Activated CD4-positive, alpha-beta T cell treated with anti-CD3 and anti-CD28 coated beads, Interleukin-2, amount 10 ng/mL, durations not matched to agents 24 days and 14 days (primary cell): ENCODE data around the gene MRPL20. TPM values are rescaled to one million over a fixed set of nuclear protein-coding genes. Genes with fewer than 3 reads are reported as not detected.
"Not testable (repeated sequence)": the region's sequence is repeated elsewhere in the genome, so short reads cannot be mapped to it uniquely, and the experiment has no call there.

Source experiments
- DNase-seq: peaks from one replicate; pipeline ENCODE4 v3.0.0; 2022
- H3K27ac Mint-ChIP-seq: one replicate; pipeline ENCODE4 v1.8.0; 2022; ENCODE audit warnings: mild to moderate bottlenecking, mixed read lengths
- H3K27me3 Mint-ChIP-seq: one replicate; pipeline ENCODE4 v1.8.0; 2022; ENCODE audit warnings: mixed read lengths
- H3K36me3 Mint-ChIP-seq: one replicate; pipeline ENCODE4 v1.8.0; 2022; ENCODE audit warnings: low read depth, mild to moderate bottlenecking, mixed read lengths
- H3K4me1 Mint-ChIP-seq: one replicate; pipeline ENCODE4 v1.8.0; 2021; ENCODE audit warnings: mixed read lengths
- H3K4me3 Mint-ChIP-seq: one replicate; pipeline ENCODE4 v1.8.0; 2022; ENCODE audit warnings: mild to moderate bottlenecking, moderate library complexity, mixed read lengths
- H3K9me3 Mint-ChIP-seq: one replicate; pipeline ENCODE4 v1.8.0; 2021; ENCODE audit warnings: mixed read lengths
- intact Hi-C: fragments of 100-400 bp; cut with micrococcal nuclease; formaldehyde crosslinking; loops from one replicate; pipeline ENCODE4 v1.15.1; 2023
- total RNA-seq: library from RNA; stranded (reverse); gene quantifications from 2 replicates; pipeline ENCODE4 v1.2.3, GENCODE V29; 2022

The MRPL20 gene
- total RNA-seq, 1 donor from 2014 or later: 194 TPM

DNA sequence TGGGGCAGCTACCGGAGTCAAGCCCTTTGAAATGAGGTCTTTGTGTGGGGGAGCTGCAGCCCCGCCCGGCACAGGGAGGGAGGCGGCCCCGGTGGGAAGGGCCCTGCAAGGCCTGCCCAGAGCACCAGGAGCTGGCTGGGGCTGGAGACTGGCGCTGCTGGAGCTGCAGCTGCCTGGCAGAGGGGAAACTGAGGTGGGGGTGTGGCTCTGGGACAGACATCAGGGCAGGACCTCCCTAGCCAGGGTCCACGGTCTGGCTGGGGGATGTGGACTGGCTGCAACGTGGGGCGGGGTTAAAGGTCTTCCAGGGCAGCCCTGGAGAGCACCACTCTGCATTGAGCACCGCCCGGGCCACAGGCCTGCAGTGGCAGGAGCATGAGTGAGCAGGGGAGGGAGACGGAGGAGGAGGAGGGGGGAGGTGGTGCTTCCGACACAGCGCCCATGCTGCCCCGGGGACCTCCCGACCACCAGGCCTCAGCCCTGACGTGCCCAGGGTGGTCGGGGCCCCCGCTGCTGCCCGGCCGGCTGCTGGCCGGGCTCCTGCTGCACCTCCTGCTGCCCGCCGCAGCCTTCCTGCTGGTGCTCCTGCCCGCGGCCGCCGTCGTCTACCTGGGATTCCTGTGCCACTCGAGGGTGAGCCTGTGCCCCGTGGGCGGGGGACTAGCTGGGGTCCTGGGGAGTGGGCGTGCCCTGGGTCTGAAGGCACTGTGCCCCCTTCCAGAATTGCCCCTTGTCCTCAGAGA lies 18.8 kb upstream of the MRPL20 start:
- H3K27me3 Mint-ChIP-seq: peaks cover 27% of the 10 kb centered on the region
- no peak for DNase-seq
- H3K4me3 Mint-ChIP-seq: peak overlapping the region; percentile 50
- H3K36me3 Mint-ChIP-seq: no peaks in the 10 kb centered on the region
- no peak overlapping the region for H3K27ac Mint-ChIP-seq
- intact Hi-C loops: no loop called here
- H3K9me3 Mint-ChIP-seq: no peaks in the 10 kb centered on the region
- H3K4me1 Mint-ChIP-seq: peaks cover 5% of the 10 kb centered on the region

DNA sequence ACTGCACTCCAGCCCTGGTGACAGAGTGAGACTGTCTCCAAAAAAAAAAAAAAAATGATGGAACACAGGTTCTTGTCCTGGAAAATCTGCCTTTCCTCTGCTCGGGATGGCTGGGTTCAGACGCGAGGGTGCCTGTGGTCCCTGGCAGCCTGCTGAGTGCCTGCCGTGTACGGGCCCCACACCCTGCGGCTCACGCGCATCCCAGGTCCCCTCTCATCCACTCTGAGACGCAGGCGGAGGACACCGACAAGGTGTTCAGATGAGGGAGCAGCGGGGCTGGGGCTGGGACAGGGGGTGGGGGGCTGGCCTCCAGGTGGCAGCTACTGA lies 18.3 kb upstream of the MRPL20 start:
- no peaks in the 10 kb centered on the region for H3K36me3 Mint-ChIP-seq
- no peak overlapping the region for H3K27ac Mint-ChIP-seq
- DNase-seq: no peak
- no peaks in the 10 kb centered on the region for H3K9me3 Mint-ChIP-seq
- H3K4me3 Mint-ChIP-seq: no peak overlapping the region
- H3K27me3 Mint-ChIP-seq: peaks cover 30% of the 10 kb centered on the region
- intact Hi-C loops: no loop called here
- H3K4me1 Mint-ChIP-seq: peaks cover 5% of the 10 kb centered on the region

DNA sequence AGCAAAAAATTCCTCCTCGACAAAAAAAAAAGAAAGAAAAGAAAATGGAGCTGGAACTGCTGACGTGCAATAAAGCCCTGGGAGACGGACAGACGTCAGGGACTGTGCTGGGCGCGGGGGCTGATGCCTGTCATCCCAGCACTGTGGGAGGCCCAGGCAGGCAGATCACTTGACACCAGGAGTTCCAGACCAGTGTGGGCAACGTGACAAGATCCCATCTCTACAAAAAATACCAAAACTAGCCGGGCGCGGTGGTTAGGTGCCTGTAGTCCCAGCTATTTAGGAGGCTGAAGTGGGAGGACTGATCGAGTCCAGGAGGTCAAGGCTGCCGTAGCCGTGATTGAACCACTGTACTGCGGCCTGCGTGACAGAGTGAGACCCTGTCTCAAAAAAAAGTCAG lies 17.6 kb upstream of the MRPL20 start:
- DNase-seq: no peak
- Mint-ChIP-seq H3K36me3 (no peaks in the 10 kb centered on the region), H3K27ac (peak overlapping the region; percentile 14), H3K4me3 (no peak overlapping the region), H3K27me3 (peaks cover 26% of the 10 kb centered on the region), H3K9me3 (no peaks in the 10 kb centered on the region), H3K4me1 (peaks cover 5% of the 10 kb centered on the region)
- intact Hi-C loops: no loop called here

DNA sequence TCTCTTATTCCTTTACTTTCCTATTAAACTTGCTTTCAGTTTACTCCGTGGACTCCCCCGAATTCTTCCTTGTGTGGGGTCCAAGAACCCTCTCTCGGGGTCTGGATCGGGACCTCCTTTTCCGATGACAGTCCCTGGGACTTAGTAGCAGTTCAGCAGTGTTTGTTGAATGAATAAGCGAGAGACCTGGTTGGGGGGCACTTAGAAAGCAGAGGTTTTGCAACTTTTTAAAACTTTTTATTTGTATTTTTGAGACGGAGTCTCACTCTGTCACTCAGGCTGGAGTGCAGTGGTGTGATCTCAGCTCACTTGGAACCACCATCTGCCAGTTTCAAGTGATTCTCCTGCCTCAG lies 16.1 kb upstream of the MRPL20 start:
- intact Hi-C loops: no loop called here
- H3K27me3 Mint-ChIP-seq: peaks cover 19% of the 10 kb centered on the region
- H3K4me1 Mint-ChIP-seq: peaks cover 5% of the 10 kb centered on the region
- no peak overlapping the region for H3K27ac Mint-ChIP-seq
- H3K9me3 Mint-ChIP-seq: no peaks in the 10 kb centered on the region
- no peak for DNase-seq
- no peaks in the 10 kb centered on the region for H3K36me3 Mint-ChIP-seq
- H3K4me3 Mint-ChIP-seq: no peak overlapping the region

DNA sequence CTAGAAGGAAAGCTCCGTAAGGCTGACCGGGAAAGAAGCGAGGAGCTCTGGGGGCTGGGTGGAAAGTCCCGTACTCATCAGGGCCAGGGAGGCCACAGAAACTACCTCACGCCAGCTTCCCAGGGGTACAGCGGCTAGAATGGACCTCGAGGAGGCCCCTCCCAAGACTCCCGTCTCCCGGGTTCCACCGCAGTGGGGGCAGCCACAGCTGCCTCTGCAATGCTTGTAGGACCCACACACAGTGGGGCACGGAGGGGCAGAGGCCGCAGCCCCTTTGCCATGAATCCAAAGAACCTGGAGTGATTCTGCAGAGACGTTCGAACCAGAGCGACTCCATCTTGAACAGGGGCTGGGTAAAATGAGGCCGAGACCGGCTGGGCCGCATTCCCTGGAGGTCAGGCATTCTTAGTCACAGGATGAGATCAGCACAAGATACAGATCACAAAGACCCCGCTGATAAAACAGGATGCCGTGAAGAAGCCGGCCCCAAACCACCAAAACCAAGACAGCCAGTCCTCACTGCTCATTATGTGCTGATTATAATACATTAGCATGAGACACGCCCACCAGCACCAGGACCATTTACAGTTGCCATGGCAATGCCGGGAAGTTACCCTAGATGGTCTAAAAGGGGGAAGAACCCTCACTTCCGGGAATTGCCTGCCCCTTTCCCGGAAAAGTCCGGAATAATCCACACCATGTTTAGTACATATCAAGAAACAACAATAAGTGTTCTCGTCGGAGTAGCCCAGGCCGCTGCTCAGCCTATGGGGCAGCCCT lies 15.6 kb upstream of the MRPL20 start:
- intact Hi-C loops: no loop called here
- peaks cover 20% of the 10 kb centered on the region for H3K27me3 Mint-ChIP-seq
- H3K27ac Mint-ChIP-seq: no peak overlapping the region
- no peaks in the 10 kb centered on the region for H3K9me3 Mint-ChIP-seq
- peaks cover 8% of the 10 kb centered on the region for H3K4me1 Mint-ChIP-seq
- H3K36me3 Mint-ChIP-seq: no peaks in the 10 kb centered on the region
- H3K4me3 Mint-ChIP-seq: no peak overlapping the region
- no peak for DNase-seq

DNA sequence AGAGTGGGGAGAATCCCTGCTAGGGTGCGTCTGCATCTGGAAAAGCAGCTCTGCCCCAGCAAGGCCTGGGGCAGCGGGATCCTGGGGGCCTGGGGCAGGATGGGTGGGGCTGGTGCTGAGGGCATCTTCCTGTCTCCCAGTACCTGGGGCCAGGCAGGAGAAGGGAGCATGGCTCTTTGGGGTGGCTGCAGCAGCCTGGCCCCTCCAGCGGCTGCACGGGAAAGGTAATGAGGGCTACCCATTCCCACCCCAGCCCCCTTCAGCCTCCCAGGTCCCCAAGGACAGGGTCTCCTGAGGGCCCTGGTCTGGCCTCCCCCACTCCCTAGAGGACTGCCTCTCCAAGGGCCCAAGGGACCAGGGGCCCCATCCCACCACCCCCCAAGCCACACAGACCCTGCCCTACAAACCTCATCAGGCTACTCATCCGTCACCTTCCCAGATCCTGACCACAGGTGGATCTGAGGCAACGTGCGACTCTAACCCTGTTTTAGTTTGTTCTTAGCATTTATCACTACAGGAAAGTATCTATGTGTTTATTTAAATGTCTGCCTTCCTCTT lies 14.9 kb upstream of the MRPL20 start:
- Mint-ChIP-seq H3K4me3 (no peak overlapping the region), H3K36me3 (no peaks in the 10 kb centered on the region), H3K4me1 (peaks cover 9% of the 10 kb centered on the region), H3K27ac (no peak overlapping the region), H3K9me3 (no peaks in the 10 kb centered on the region), H3K27me3 (peaks cover 21% of the 10 kb centered on the region)
- intact Hi-C loops: no loop called here
- DNase-seq: no peak

DNA sequence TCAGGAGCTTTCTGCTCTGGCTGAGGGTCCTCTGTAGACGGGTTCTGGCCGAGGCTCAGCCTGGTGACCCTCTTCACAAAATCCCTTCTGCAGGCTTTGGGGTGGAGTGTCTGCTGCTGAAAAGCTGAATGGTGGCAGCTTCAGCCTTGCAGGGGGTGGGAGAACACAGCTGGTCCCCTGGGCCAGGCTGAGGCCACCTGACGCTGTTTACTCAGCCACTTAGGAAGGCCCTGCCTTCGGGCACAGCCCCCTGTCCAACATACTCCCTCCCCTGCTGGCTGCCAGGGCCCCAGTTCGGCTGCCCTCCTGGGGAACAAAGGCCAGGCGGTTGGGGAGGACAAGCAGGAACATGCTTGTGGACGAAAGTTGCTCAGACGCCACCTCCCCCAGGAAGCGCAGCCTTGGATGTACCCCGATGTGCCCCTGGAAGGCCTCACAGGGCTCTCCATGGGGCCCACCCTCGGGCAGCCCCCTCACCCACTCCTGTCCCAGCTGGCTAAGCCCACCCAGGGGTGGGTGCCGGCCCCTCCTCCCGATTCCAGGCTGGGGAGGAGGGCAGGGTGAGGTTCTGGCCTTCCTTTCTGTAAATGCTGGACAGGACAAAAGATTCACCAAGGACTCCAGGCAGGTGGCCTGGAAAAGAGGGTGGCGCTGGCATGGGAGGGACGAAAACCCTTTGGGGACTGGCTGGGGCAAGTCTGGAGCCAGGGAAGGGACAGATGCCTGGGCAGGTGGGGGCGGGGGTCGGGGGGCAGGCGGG lies 14.2 kb upstream of the MRPL20 start, which contains the start of gene ANKRD65:
ANKRD65 (minus strand) TSS at position 130 of the 760 bp plus-strand sequence. CDS start 271 bp downstream, outside the sequence.
- intact Hi-C loops: no loop called here
- no peak for DNase-seq
- H3K9me3 Mint-ChIP-seq: no peaks in the 10 kb centered on the region
- H3K36me3 Mint-ChIP-seq: no peaks in the 10 kb centered on the region
- peaks cover 8% of the 10 kb centered on the region for H3K4me1 Mint-ChIP-seq
- H3K27ac Mint-ChIP-seq: no peak within 1 kb of the TSS
- no peak within 1 kb of the TSS for H3K4me3 Mint-ChIP-seq
- peaks cover 20% of the 10 kb centered on the region for H3K27me3 Mint-ChIP-seq

DNA sequence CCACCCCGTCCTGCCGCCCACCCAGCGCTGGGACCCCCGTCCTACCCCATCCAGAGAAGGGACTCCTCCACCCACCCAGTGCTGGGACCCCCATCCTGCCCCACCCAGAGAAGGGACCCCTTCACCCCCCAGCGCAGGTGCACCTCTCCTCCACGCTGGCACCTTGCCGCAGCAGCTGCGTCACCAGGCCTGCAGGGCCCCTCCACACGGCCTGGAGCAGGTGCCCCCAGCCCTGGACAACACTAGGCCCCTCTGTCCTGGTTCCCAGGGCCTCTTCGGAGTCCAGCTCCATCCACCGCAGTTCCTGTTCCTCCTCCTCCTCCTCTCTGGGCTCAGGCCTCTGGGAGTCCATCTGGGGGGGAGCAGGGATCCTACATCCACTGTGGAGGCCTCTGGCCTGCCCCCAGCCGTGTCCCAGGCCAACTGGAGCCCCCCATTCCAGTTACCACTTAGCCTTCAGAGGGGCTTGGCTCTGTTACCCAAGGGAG lies 13.6 kb upstream of the MRPL20 start:
- no peaks in the 10 kb centered on the region for H3K36me3 Mint-ChIP-seq
- H3K27me3 Mint-ChIP-seq: peaks cover 16% of the 10 kb centered on the region
- intact Hi-C loops: no loop called here
- H3K9me3 Mint-ChIP-seq: no peaks in the 10 kb centered on the region
- no peak overlapping the region for H3K27ac Mint-ChIP-seq
- peaks cover 7% of the 10 kb centered on the region for H3K4me1 Mint-ChIP-seq
- no peak overlapping the region for H3K4me3 Mint-ChIP-seq
- no peak for DNase-seq

DNA sequence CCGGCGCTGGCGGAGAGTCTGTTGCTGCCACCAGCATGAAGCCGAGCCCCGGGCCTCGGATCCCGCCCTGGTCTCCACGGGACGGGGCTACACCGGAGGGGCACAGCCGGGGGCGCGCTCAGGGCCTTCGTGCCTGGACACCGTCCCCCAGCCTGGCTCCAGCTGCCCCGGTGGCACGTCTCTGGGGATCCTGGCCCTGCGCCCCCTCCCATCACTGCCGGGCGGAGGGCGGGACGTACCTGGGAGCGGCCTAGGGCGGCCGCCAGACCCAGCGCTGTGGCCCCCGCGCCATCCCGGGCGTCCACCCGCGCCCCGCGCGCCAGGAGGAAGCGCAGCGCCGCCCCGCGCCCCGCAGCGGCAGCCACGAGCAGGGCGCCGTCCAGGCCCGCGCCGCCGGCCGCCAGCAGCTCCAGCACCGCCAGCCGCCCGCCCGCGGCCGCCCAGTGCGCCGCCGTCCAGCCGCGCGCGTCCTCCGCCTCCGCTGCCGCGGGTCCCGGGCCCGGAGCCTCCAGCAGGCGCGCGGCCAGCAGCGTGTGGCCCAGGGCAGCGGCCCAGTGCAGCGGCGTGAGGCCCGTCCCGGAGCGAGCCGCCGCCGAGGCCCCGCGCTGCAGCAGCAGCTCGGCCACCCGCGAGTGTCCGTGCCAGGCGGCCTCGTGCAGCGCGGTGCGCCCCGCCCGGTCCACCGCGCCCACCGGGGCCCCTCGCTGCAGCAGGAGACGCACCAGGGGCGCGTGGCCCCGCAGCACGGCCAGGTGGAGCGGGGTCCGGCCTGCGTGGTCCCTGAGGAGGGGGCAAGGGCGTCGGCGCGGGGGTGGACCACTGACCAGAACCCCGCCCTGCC lies 12.9 kb upstream of the MRPL20 start:
- peaks cover 7% of the 10 kb centered on the region for H3K4me1 Mint-ChIP-seq
- H3K4me3 Mint-ChIP-seq: no peak overlapping the region
- H3K27ac Mint-ChIP-seq: no peak overlapping the region
- DNase-seq: no peak
- no peaks in the 10 kb centered on the region for H3K36me3 Mint-ChIP-seq
- peaks cover 11% of the 10 kb centered on the region for H3K27me3 Mint-ChIP-seq
- H3K9me3 Mint-ChIP-seq: no peaks in the 10 kb centered on the region
- intact Hi-C loops: no loop called here

DNA sequence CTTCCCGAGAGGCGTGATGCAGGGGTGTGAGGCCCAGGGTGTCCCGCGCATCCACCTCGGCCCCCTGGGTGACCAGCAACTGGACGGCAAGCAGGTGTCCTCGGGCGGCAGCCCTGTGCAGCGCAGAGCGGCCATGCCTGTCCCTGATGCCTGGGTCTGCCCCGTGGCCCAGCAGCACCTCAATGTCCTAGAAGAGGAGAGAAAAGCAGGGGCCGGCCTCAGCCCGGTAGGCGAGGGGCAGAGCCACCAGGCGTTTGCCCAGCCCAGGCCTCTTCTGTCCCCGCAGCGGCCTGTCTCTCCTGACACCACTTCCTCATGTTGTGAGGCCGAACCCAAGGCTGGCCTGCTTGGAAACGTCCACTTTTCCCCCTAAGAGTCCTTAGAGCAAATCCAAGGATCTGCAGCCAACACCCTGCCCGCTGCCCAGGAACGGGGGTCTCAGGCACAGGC lies 12.3 kb upstream of the MRPL20 start:
- no peak for DNase-seq
- no peaks in the 10 kb centered on the region for H3K36me3 Mint-ChIP-seq
- no peak overlapping the region for H3K4me3 Mint-ChIP-seq
- H3K27me3 Mint-ChIP-seq: peaks cover 7% of the 10 kb centered on the region
- H3K4me1 Mint-ChIP-seq: peaks cover 7% of the 10 kb centered on the region
- no peaks in the 10 kb centered on the region for H3K9me3 Mint-ChIP-seq
- H3K27ac Mint-ChIP-seq: no peak overlapping the region
- intact Hi-C loops: no loop called here

DNA sequence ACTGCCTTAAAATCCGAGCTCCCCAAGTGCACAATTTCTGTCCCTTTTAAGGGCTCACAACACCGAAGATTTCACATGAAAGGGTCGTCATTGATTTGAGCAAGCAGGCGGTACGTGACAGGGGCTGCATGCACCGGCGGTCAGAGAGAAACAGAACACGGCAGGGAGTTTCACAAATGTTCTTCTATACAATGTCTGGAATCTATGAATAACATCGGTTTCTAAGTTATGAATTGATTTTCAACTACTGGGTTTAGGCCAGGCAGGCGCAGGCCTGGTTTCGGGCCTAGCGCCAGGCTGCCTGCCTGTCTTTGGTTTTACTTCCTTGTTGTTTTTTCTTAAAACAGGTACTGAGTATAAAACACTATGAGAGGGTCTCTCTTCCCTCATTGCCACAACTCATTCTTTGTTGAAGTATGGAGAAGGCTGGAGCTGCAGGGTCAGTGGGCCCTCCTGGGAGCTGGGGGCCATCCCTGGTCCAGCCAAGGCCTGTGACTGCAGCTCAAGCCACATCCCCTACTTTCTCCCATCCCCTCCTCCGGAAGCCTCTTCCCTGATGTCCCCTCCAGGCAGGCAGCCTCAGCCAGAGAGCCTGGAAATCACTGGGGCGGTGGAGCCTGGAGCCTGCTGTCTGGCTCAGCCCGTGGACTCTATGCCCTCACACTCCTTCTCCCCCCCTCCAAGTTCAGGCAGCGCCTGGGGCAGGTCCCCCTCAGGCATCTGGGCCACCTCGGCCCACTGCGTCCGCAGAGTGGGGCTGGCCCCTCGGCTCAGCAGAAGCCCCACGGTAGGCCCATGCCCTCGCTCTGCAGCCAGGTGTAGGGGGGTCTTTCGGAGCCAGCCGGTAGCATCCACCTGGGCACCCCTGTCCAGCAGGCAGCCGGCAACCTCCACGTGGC lies 11.6 kb upstream of the MRPL20 start:
- no peaks in the 10 kb centered on the region for H3K36me3 Mint-ChIP-seq
- no peaks in the 10 kb centered on the region for H3K9me3 Mint-ChIP-seq
- no peak for DNase-seq
- no peak overlapping the region for H3K4me3 Mint-ChIP-seq
- H3K27me3 Mint-ChIP-seq: peaks cover 7% of the 10 kb centered on the region
- intact Hi-C loops: no loop called here
- no peak overlapping the region for H3K27ac Mint-ChIP-seq
- peaks cover 7% of the 10 kb centered on the region for H3K4me1 Mint-ChIP-seq

DNA sequence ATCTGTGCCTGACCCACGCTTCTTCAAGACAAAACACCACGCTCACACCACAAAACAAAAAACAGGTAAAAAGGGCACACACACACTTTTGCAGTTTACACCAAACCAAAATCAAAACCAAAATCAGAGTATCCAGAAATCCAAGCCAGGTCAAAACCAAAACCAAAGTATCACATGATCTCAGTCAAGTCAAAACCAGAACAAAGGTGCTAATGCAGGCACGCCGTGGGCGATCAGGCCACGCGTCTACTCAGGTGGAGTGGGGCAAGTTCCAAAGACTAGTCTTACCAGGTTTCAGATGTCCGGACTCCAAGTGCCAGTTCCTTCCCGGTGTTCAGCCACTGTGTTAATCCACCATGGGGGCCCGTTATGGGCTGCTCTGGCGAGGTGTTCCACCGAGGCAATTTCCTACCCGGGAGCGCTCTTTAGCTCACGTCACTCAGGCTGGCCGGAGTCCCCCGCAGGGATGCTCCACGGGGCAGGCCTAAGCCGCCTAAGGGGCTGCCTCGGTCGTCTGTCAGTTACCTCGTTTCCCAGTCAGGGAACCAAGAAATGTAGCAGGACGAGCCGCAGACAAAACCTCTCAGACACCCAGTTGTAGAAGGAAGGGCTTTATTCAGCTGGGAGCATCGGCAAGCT lies 10.9 kb upstream of the MRPL20 start:
- H3K27ac Mint-ChIP-seq, DNase-seq, H3K36me3 Mint-ChIP-seq, H3K9me3 Mint-ChIP-seq, H3K27me3 Mint-ChIP-seq, H3K4me3 Mint-ChIP-seq, H3K4me1 Mint-ChIP-seq, intact Hi-C loops: not testable (repeated sequence)
